Stimulated activated CD8-positive, alpha-beta memory T cell treated with anti-CD3 and anti-CD28 coated beads, Interleukin-12 subunit alpha, Interleukin-12 subunit beta, amount 100 ng/mL, for 4 hours (primary cell): Measurements from ENCODE around the gene SIRT3.

Source experiments
- DNase-seq: peaks from one replicate; pipeline ENCODE4 v3.0.0-alpha.2; 2020; ENCODE audit warnings: low read depth

Gene SIRT3

DNA sequence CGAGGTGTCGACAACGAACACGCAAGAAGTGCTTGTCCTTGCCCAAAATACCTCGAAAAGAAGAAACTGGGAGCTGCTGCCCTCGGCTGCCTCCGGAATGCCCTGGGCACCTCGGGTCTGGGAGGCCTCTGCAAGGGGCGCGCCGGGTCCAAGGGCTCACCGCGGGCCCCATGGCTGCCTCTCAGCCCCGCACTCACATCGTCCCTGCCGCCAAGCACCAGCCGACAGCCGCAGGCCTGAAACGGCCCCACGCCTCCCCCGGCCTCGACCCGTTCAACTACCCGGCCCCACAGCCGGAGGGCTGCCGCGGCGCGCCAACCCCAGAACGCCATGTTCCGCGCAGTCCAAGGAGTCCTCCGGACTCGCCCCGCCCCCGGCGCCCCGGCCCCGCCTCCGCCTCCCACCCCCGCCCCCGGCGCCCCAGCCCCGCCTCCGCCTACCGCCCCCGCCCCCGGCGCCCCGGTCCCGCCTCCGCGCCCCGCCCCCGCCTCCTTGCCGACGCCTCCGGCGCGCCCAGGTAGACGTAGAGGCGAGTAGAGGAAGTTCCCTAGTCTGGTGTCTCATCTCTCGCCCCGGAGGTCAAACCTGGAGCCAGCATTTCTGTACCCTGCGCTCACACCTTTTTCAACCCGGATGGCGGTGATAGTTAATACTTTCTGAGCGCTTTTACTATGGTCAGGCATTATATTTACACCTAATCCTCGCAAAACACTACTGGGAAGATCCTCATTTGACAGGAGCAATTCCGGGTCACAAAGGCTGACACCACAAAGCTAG, at the start of gene SIRT3:
Gene SIRT3, minus strand, starts transcription at position 346 of the 777 bp plus-strand sequence. Its CDS starts 14 bp downstream, at position 332.
- DNase-seq = peak; percentile 69

DNA sequence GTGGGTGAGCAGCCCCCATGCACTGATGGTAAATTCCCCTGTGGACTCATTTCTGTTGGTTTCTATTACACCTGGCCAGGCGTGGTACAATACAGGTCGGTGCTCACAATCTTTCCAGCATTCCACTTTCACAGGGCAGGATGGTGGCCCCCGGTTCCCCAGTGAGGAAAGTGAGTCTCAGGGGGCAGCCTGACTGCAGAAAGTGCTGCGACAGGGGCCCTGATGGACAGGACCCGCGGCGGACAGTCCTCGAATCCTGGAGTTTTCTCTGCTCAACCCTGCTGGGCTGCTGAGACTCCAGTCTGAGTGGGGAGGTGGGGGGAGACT, 49.7 kb upstream of the SIRT3 start:
- DNase-seq = no peak

DNA sequence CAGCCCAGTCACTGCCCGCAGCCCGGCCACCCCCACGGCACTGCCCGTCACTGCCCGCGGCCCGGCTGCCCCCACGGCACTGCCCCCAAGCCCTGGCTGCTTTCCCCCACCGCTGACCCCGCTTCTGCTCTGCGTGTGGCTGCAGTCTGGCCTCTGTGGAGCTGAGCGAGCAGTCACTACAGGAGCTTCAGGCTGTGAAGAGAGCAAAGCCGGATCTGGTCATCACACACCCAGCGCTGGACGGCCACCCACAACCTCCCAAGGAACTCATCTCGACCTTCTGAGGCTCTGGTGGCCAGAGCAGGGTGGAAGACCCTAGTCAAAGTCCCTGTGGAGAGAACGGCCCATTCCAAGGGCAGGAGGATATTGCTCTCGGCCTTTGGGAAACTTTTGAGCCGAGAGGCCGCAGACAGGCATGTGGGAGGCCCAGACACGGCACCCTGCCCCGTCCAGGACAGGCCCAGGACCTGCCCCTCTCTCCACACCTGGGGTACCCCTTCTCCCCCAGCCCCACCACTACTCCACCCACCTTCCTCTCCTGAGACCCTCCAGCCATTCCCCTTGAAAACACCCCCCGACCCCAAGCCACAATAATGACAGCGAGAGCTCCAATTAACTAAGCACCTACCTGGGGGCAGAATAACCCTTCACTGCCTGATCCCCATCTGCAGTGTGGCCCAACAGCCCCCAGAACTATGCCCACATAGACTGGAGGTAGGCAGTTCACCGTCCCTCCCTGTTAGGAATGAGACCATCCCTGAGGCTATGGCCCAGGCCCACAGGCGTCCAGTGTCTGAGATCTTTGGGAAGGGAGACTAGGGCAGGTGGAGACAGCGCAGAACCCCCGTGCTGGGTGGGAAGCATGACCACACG, 49.1 kb upstream of the SIRT3 start:
- DNase-seq = peak; percentile 0

DNA sequence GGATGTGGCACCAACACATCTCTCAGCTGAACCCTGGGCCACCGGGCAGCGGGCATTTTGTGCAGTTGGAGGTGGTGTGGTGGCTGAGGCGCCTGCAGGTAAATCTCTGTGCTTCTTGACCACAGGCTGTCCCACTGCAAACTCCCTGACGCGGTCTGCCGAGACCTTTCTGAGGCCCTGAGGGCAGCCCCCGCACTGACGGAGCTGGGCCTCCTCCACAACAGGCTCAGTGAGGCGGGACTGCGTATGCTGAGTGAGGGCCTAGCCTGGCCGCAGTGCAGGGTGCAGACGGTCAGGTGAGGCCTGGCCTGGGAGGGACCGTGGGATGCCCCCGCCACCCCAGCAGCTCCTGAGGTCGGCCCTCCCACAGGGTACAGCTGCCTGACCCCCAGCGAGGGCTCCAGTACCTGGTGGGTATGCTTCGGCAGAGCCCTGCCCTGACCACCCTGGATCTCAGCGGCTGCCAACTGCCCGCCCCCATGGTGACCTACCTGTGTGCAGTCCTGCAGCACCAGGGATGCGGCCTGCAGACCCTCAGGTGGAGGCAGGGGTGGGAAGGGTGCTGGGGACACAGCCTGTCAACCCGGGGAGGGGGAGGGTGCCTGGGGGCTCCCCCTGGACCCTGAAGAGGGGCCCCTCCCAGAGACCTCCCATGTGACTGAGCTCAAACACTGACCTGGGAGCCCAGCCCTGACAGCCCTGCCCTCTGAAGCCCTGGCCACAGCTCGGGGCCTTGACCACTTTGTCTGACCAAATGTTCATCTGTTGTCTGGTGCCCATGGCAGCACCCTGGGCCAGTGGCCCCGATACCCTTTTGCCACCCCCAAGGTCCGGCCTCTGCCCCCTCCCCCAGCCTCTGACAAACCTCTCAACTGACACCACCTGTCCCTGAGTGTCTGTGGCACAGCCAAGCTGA, 48.2 kb upstream of the SIRT3 start:
- DNase-seq = no peak

DNA sequence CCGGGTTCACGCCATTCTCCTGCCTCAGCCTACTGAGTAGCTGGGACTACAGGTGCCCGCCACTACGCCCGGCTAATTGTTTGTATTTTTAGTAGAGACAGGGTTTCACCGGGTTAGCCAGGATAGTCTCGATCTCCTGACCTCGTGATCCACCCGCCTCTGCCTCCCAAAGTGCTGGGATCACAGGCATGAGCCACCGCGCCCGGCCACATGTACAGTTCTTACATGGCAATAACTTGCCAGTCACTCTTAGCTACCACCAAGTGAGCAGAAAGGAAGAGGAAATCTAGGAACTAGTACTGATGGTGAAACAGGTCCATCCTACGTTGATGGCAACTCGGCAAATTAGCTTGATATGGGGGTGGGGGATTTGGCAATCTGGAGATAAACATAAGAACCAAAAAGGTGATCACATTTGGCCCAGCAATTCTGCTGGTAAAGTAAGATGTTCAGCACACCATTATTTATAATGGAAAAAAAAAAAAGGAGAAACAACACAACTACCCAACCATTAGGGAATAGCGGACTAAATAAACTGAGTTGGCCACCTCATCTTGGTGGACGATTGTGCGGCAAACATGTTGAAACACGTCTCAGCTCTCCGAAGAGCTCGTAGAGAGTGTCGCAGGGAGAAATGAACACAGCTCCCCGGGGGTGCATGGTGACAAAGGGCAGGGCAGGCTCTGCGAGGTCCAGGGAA, 47.4 kb upstream of the SIRT3 start:
- DNase-seq = no peak

DNA sequence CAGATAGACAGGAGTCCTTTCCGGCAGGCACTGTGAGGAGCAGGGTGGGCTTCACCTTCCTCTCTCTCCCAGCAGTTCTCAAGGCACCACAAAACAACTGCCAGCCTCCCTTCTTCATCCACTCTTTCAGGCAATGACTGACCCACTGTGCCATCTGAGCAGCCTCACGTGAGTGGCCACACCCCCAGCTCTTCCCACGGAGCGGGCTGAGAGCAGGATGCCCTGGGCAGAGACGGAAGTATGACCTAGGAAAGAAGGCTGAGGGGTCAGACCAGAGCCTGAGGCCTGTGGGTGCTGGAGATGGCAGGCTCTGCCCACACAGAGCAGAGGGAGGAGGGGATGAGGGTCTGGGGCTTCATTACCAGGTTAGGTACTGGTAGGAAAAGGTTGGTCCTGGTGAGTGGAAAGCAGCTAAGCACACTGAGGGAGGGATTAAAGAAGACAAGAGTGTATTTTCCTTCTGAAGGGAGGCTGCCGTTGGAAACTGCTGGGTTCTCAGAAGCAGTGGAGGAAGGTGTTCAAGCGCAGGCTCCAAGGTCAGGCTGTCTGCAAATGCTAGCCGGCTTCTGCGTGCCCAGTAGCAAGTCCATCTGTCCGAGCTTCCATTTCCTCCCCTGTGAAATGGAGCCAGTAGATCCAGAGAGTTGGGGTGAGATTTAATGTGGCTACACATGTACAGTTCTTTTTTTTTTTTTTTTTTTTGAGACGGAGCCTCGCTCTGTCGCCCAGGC, 46.7 kb upstream of the SIRT3 start:
- no peak for DNase-seq

DNA sequence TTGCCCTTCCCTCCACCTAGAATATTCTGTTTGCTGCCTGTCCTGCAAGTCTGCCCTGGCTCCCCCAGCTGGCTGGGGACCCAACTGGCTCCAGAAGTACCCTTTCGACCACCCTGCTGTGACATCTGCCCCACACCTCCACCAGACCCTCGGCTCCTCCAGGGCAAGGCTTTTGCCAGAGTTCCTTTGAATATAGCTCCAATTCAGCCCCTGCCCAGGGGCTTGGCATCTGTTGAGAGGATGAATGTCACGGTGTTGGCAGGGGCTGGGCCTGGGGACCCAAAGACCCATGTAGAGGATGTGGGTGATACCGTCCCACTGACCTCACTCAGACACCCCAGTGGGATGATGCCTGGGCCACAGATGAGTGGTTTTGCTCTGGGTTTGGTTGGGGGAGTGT, 46.0 kb upstream of the SIRT3 start:
- DNase-seq = no peak

DNA sequence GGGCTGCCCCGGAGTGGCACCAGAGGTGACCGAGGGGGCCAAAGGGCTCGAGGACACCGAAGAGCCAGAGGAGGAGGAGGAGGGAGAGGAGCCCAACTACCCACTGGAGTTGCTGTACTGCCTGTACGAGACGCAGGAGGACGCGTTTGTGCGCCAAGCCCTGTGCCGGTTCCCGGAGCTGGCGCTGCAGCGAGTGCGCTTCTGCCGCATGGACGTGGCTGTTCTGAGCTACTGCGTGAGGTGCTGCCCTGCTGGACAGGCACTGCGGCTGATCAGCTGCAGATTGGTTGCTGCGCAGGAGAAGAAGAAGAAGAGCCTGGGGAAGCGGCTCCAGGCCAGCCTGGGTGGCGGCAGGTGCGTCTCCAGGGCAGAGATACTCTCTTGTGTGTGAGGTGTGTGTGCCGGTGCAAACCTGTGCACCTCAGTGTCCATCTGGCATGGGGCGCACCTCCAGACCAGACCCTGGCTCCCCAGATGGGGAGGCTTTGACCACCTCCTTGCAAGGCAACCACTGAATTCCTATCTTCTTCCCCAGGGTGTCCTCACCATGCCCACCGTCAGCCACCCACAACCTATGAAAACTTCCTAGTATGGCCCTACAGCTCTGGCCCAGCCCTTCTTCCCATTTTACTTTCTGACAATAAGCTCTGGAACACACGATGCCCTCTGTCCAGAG, 45.5 kb upstream of the SIRT3 start:
- no peak for DNase-seq

DNA sequence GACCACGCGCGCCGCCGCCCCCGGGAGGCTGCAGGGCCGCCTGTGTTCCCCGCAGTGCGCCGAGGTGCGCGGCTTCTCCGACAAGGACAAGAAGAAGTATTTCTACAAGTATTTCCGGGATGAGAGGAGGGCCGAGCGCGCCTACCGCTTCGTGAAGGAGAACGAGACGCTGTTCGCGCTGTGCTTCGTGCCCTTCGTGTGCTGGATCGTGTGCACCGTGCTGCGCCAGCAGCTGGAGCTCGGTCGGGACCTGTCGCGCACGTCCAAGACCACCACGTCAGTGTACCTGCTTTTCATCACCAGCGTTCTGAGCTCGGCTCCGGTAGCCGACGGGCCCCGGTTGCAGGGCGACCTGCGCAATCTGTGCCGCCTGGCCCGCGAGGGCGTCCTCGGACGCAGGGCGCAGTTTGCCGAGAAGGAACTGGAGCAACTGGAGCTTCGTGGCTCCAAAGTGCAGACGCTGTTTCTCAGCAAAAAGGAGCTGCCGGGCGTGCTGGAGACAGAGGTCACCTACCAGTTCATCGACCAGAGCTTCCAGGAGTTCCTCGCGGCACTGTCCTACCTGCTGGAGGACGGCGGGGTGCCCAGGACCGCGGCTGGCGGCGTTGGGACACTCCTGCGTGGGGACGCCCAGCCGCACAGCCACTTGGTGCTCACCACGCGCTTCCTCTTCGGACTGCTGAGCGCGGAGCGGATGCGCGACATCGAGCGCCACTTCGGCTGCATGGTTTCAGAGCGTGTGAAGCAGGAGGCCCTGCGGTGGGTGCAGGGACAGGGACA, 44.8 kb upstream of the SIRT3 start:
- DNase-seq = no peak

DNA sequence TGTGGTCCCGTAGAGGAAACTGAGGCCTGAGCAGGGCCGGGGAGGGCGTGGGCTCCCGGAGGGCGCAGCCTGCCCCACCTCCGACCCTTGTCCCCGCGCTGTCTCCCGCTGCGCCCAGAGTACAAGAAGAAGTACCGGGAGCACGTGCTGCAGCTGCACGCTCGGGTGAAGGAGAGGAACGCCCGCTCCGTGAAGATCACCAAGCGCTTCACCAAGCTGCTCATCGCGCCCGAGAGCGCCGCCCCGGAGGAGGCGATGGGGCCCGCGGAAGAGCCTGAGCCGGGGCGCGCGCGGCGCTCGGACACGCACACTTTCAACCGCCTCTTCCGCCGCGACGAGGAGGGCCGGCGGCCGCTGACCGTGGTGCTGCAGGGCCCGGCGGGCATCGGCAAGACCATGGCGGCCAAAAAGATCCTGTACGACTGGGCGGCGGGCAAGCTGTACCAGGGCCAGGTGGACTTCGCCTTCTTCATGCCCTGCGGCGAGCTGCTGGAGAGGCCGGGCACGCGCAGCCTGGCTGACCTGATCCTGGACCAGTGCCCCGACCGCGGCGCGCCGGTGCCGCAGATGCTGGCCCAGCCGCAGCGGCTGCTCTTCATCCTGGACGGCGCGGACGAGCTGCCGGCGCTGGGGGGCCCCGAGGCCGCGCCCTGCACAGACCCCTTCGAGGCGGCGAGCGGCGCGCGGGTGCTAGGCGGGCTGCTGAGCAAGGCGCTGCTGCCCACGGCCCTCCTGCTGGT, 44.0 kb upstream of the SIRT3 start:
- no peak for DNase-seq

DNA sequence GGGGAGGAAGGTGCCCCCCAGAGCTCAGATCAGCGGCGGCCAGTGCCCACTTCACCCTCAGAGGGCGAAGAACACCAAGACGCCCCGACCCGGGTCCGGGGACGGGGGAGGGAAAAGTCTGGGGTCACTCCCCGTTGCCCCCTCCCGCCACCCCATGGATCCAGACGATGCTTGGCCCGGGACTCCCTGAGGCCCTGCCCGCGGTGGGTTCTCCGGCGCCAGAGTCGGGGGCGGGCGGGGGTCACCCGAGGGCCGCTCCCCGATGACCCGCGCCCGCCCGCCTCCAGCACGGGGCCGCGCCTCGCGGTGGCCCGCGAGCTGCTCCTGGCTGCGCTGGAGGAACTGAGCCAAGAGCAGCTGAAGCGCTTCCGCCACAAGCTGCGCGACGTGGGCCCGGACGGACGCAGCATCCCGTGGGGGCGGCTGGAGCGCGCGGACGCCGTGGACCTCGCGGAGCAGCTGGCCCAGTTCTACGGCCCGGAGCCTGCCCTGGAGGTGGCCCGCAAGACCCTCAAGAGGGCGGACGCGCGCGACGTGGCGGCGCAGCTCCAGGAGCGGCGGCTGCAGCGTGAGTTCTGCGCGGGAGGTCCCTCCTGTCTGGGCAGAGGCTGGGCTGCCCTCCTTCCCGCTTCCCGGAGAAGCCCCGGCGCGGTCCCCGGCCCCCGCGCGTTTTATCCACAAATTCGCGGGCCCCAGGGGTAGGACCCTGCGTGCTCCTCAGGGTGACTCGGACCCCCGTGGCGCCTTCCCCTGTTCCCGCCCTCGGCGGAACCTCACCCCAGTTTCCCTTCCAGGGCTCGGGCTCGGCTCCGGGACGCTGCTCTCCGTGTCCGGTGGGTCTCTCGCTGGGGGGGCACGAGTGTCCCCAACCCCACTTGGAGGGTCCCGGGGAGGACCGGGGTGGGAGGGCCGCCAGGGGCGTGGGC, 43.2 kb upstream of the SIRT3 start:
- no peak for DNase-seq

DNA sequence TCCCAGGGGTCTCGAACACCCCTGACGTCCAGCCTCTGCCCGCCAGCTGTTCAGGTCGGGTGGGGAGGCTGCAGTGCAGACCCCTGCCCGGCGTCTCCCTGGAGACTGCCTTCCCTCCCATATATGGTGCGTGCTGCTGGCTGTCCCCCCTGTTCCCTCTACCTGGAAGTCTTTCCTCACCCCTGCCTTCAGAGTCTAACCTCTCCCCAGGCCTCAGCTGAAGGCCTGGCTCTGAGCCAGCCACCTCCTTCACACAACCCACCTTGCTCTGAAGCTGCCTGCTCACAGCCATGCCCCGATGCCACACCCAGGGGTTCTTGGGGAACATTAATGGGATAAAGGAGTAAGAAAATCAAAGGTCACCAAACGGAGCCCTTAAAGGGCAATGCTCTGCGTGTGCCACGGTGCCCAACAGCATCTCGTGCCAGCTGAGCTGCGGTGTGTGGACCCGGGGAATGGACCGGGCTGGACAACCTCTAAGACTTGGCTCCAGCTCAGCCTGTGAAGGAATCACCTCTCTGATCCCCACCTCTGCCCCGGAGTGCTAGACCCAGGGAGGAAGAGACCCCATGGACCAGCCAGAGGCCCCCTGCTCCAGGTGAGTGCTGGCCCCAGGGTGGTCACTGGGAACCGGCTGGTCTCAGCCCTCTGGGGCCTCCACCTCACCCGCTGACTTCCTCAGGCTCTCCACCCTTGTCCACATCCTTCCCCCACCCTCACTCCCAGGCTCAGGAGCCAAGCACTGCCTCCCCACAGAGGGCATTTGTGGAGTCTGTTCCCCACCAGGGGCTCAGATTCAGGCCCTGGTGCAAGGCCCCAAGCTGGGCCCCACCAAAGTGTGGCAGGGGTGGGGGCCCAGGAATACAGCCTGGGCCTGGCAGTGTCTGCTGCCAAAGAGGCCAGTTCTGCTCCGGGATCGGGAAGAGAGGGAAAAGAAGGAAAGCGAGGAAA, 42.1 kb upstream of the SIRT3 start, which contains the start of gene NLRP6:
Gene NLRP6, plus strand, starts transcription at position 407 of the 951 bp plus-strand sequence. Its CDS starts 163 bp downstream, at position 570.
- DNase-seq = no peak

DNA sequence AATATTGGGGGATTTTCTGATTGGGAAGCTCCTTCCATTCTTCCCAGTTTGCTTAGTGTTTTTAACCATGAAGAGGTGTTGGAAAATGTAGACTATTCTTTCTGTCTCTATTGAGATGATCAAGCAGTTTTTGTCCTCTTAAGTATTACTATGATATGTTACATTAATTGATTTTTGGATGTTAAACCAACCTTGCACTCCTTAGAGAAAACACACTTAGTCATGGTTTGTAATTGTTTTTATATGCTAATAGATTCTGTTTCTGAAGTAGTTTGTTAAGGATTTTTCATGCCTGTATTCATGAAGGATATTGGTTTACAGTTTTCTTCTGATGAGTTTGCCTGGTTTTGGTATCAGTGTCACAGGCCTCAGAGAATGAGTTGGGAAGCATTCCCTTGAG, 40.1 kb upstream of the SIRT3 start:
- DNase-seq = no peak

DNA sequence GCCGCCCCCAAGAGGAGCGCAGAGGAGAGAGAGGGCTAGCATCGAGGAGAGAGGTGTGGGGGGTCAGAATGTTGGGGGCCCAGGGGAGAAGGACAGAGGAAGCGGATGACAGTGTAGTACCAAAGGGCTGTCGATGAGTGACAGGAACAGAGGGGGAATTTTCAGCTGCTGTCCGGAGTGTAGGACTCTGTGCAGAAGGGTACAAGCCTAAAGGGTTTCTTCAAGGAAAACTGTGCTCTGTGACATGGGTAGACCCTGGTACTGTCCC, 36.7 kb upstream of the SIRT3 start:
- DNase-seq = no peak

DNA sequence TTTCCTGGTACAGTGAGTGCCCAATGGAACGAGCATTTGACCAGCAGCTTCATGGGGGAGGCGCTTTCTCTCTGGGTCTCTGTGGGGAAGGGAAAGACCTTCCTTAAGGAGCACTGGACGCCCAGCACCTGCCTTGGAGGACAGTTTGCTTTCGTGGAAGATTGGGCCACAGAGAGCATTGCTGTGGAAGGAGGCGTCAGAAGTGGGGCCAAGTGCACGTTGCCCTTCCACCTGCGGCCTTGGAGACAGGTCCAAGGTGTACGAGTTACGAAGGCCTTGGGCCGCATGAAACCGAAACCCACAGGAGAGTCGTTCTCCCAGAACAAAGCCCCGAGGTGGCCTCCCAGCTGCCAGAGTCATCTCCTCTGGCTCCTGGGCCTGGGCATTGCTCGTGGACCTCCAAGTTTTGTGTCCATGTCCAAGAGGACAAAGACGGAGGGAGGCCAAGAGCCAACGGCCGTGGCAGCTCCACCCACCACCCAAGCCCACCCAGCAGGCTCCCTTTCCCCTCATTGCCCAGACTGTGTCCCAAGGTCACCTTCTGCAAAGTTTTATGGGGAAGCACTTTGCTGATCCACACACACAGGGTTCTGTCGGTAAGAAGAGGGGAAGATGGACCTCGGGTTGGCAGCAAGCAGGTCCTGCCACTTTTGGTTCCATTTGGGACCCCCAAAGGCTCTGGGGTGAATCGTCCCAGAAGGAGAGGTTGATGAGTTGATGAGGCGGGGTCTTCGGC, 36.2 kb upstream of the SIRT3 start:
- DNase-seq = no peak

DNA sequence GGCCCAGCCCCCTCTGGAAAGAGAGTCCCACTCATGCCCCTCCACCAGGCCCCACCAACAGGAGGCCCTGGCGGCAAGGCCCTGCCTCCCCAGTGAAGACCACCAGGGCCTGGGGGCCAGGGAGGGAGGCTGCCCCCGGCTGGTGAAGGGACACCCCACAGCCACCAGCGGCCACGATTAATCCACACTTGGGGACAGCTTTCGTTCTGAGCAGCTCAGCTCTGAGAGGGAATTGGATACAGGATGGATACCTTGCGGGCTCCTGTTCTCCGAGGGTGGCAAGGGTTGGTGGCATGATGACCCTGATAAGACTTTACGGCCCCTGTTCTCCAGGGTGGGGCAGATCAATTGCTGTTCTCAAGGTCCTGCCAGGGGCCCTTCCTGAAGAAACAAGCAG, 35.2 kb upstream of the SIRT3 start:
- DNase-seq = no peak
